Skeletal muscle tissue (tissue), 4 donors: Measurements from ENCODE around the gene PARD6G. TPM values are rescaled to one million over a fixed set of nuclear protein-coding genes. Genes with fewer than 3 reads are reported as not detected.

Experiments used
- H3K27ac ChIP-seq: one replicate; pipeline ENCODE4 v1.7.0; 2013; ENCODE audit warnings: mild to moderate bottlenecking, low read depth, low read length, inconsistent platforms
- H3K27me3 ChIP-seq, 3 donors: one replicate each; pipeline ENCODE4 v1.7.0; 2013; ENCODE audit warnings: low read length in 3 of 3; ENCODE audit not compliant: control insufficient read depth in 3 of 3, insufficient read depth in 3 of 3
- H3K36me3 ChIP-seq, 3 donors: one replicate each; pipeline ENCODE4 v1.7.0; 2013; ENCODE audit warnings: low read length in 3 of 3; ENCODE audit not compliant: control insufficient read depth in 3 of 3, insufficient read depth in 3 of 3
- H3K4me1 ChIP-seq, 3 donors: one replicate each; pipeline ENCODE4 v1.7.0; 2013; ENCODE audit warnings: low read length in 3 of 3, mild to moderate bottlenecking in 3 of 3; ENCODE audit not compliant: control insufficient read depth in 3 of 3, insufficient read depth in 3 of 3
- H3K4me3 ChIP-seq, 3 donors: one replicate each; pipeline ENCODE4 v1.7.0; 2013; ENCODE audit warnings: low read length in 3 of 3
- H3K9ac ChIP-seq, 3 donors: one replicate each; pipeline ENCODE4 v1.7.0; 2013; ENCODE audit warnings: low read length in 3 of 3, mild to moderate bottlenecking in 3 of 3, moderate library complexity in 2 of 3, low read depth in 1 of 3
- H3K9me3 ChIP-seq, 3 donors: one replicate each; pipeline ENCODE4 v1.7.0; 2013; ENCODE audit warnings: low read length in 3 of 3; ENCODE audit not compliant: control insufficient read depth in 3 of 3
- total RNA-seq: library from RNA; depleted of rRNA; stranded (reverse); fragments of >200 nt; gene quantifications from one replicate; pipeline ENCODE4 v1.2.3, GENCODE V29; 2014
- donor health status: Osteomylitis.

The PARD6G gene
- total RNA-seq, 1 donor from 2014 or later = 3.7 TPM

GRCh38 chr18:80213182-80213581 is 34.1 kb downstream of the PARD6G start:
- Histone ChIP-seq H3K4me1 (no peaks in the 10 kb centered on the region), H3K27ac (no peak overlapping the region), H3K36me3 (no peaks in the 10 kb centered on the region), H3K4me3 (no peak overlapping the region), H3K27me3 (no peaks in the 10 kb centered on the region), H3K9ac (no peak overlapping the region), H3K9me3 (no peaks in the 10 kb centered on the region)

- no peaks in the 10 kb centered on the region for H3K4me1 ChIP-seq
- no peak overlapping the region for H3K9ac ChIP-seq
- H3K36me3 ChIP-seq = no peaks in the 10 kb centered on the region
- no peaks in the 10 kb centered on the region for H3K27me3 ChIP-seq
- H3K4me3 ChIP-seq = no peak overlapping the region
- no peaks in the 10 kb centered on the region for H3K9me3 ChIP-seq
- H3K27ac ChIP-seq = no peak overlapping the region
Observed at GRCh38 chr18:80210312-80211083, 36.8 kb downstream of the PARD6G start.

GRCh38 chr18:80208620-80209019 is 38.7 kb downstream of the PARD6G start:
- Histone ChIP-seq H3K4me1 (no peaks in the 10 kb centered on the region), H3K4me3 (no peak overlapping the region)

GRCh38 chr18:80205294-80205693 is 42.0 kb downstream of the PARD6G start:
- Histone ChIP-seq H3K4me1 (peaks cover 3 to 7% (median 6%) of the 10 kb centered on the region in 3 donors), H3K27ac (no peak overlapping the region), H3K27me3 (peaks cover 0 to 6% (median 2%) of the 10 kb centered on the region in 3 donors), H3K9ac (no peak overlapping the region), H3K4me3 (no peak overlapping the region), H3K9me3 (no peaks in the 10 kb centered on the region), H3K36me3 (no peaks in the 10 kb centered on the region)

More at GRCh38 chr18:80208620-80209019, 38.7 kb downstream of the PARD6G start:
- Histone ChIP-seq H3K9ac (no peak overlapping the region), H3K27ac (no peak overlapping the region), H3K9me3 (no peaks in the 10 kb centered on the region), H3K36me3 (no peaks in the 10 kb centered on the region), H3K27me3 (peaks cover 0 to 4% (median 0%) of the 10 kb centered on the region in 3 donors)

- no peak overlapping the region for H3K9ac ChIP-seq
- H3K4me3 ChIP-seq = no peak overlapping the region
- H3K36me3 ChIP-seq = no peaks in the 10 kb centered on the region
- H3K27ac ChIP-seq = no peak overlapping the region
- no peaks in the 10 kb centered on the region for H3K9me3 ChIP-seq
- H3K27me3 ChIP-seq = peaks cover 0 to 6% (median 5%) of the 10 kb centered on the region in 3 donors
- H3K4me1 ChIP-seq = peaks cover 4 to 7% (median 6%) of the 10 kb centered on the region in 3 donors
Observed at GRCh38 chr18:80204142-80204541, 43.2 kb downstream of the PARD6G start.

- no peak overlapping the region for H3K27ac ChIP-seq
- H3K36me3 ChIP-seq = no peaks in the 10 kb centered on the region
- no peak overlapping the region for H3K4me3 ChIP-seq
- H3K4me1 ChIP-seq = peaks cover 4 to 7% (median 6%) of the 10 kb centered on the region in 3 donors
- no peaks in the 10 kb centered on the region for H3K9me3 ChIP-seq
- H3K9ac ChIP-seq = no peak overlapping the region
- H3K27me3 ChIP-seq = peaks cover 0 to 6% (median 5%) of the 10 kb centered on the region in 3 donors
Observed at GRCh38 chr18:80203249-80203648, 44.1 kb downstream of the PARD6G start.

- Histone ChIP-seq H3K27me3 (peaks cover 0 to 6% (median 5%) of the 10 kb centered on the region in 3 donors), H3K4me1 (peaks cover 6 to 7% (median 7%) of the 10 kb centered on the region in 3 donors), H3K27ac (no peak overlapping the region), H3K9me3 (no peaks in the 10 kb centered on the region), H3K36me3 (no peaks in the 10 kb centered on the region), H3K4me3 (no peak overlapping the region), H3K9ac (no peak overlapping the region)
Observed at GRCh38 chr18:80202264-80202998, 44.9 kb downstream of the PARD6G start.

- Histone ChIP-seq H3K36me3 (no peaks in the 10 kb centered on the region), H3K4me3 (no peak overlapping the region), H3K27me3 (peaks cover 0 to 6% (median 5%) of the 10 kb centered on the region in 3 donors), H3K9ac (no peak overlapping the region), H3K27ac (no peak overlapping the region), H3K4me1 (peaks cover 6 to 7% (median 7%) of the 10 kb centered on the region in 3 donors), H3K9me3 (no peaks in the 10 kb centered on the region)
Observed at GRCh38 chr18:80201739-80202138, 45.6 kb downstream of the PARD6G start.

- H3K27ac ChIP-seq = no peak overlapping the region
- no peaks in the 10 kb centered on the region for H3K9me3 ChIP-seq
- no peaks in the 10 kb centered on the region for H3K36me3 ChIP-seq
- H3K4me1 ChIP-seq = peaks cover 6 to 7% (median 7%) of the 10 kb centered on the region in 3 donors
- peaks cover 0 to 6% (median 5%) of the 10 kb centered on the region in 3 donors for H3K27me3 ChIP-seq
- H3K9ac ChIP-seq = no peak overlapping the region
- no peak overlapping the region for H3K4me3 ChIP-seq
Observed at GRCh38 chr18:80200932-80201672, 46.2 kb downstream of the PARD6G start.
